AG04449 (cell line): ENCODE data around the gene DOCK2.

ENCODE experiments used
- CTCF ChIA-PET: fragments of 350-600 bp; formaldehyde crosslinking; extraction: SDS; loops from one replicate; lab custom pipeline; 2021; ENCODE audit warnings: antibody characterized with exemption; lab: Yijun Ruan, JAX
- POLR2A ChIA-PET: fragments of 400-600, 350-600 bp; formaldehyde crosslinking; extraction: SDS; loops from one replicate; lab custom pipeline; 2020; ENCODE audit warnings: antibody characterized with exemption, inconsistent platforms; lab: Yijun Ruan, JAX
- DNase-seq: peaks from one replicate; pipeline ENCODE4 v3.0.0-alpha.2; 2010; ENCODE audit warnings: low read depth, low spot score
- H3K4me3 ChIP-seq: 2 replicates; pipeline ENCODE4 v1.5.1; 2011; ENCODE audit warnings: low read depth, mild to moderate bottlenecking, control low read depth, low read length
- TF ChIP-seq, protein P1 (sequence below): IDR thresholded peaks from one replicate; pipeline ENCODE4 v1.5.1; 2011; ENCODE audit warnings: mild to moderate bottlenecking, moderate library complexity, low read length, control low read depth, inconsistent platforms; ENCODE audit not compliant: insufficient read depth; ENCODE audit errors: missing control alignments

Gene DOCK2

DNA sequence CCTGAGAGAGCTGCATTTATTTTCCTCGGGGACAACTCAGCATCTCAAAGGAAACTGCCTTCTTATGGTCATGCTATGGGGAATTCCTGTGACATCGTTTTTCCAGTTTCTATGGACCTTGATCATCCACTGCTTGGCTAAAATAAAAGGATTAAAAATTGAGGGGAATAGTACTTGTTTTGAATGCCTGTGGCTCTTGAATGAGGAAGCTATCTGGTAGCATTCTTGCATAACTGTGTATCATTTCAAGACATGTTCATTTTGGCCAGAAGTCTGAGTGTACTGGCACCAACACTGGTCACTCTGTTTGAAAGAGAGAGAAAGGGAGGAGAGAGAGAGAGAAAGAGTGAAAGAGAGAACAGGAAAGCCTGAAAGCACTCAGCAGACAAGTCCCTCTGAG lies 116.7 kb downstream of the DOCK2 start:
- TF ChIP-seq, protein P1, sequence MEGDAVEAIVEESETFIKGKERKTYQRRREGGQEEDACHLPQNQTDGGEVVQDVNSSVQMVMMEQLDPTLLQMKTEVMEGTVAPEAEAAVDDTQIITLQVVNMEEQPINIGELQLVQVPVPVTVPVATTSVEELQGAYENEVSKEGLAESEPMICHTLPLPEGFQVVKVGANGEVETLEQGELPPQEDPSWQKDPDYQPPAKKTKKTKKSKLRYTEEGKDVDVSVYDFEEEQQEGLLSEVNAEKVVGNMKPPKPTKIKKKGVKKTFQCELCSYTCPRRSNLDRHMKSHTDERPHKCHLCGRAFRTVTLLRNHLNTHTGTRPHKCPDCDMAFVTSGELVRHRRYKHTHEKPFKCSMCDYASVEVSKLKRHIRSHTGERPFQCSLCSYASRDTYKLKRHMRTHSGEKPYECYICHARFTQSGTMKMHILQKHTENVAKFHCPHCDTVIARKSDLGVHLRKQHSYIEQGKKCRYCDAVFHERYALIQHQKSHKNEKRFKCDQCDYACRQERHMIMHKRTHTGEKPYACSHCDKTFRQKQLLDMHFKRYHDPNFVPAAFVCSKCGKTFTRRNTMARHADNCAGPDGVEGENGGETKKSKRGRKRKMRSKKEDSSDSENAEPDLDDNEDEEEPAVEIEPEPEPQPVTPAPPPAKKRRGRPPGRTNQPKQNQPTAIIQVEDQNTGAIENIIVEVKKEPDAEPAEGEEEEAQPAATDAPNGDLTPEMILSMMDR, result no peak
- no peak overlapping the region for H3K4me3 ChIP-seq
- ChIA-PET CTCF (interaction anchor here (1.7 to 4.3 kb wide), 2 partner anchors 10 to 226 kb away, joined by 7 to 23 read pairs; partner anchors contain the start of gene INSYN2B), POLR2A (interaction anchor here (0.9 to 1.6 kb wide), 2 partner anchors 10 to 11 kb away, joined by 3 to 6 read pairs; no protein-coding TSS in a partner anchor)
- peak; percentile 71 for DNase-seq

DNA sequence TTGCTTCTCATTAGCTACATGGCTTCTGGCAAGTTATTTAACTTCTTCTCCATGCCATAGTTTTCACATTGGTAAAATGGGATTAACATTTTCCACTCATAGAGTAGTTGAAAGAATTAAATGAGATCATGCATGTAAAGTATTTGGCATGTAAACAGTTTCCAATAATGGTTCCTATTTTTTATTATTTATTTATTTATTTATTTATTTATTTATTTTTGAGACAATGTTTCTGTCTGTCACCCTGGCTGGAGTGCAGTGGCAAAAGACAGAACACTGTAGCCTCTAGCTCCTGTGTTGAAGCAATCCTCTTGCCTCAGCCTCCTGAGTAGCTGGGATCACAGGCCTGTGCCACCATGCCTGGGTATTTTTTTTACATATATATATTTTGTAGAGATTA lies 117.7 kb downstream of the DOCK2 start:
- TF ChIP-seq, protein P1, result no peak
- ChIA-PET CTCF (interaction anchor here (4.3 kb wide), 1 partner anchor 225 kb away, joined by 23 read pairs; the partner anchor contains the start of gene INSYN2B), POLR2A (interaction anchor here (1.6 kb wide), 1 partner anchor 12 kb away, joined by 6 read pairs; no protein-coding TSS in a partner anchor)
- DNase-seq, result no peak
- no peak overlapping the region for H3K4me3 ChIP-seq

DNA sequence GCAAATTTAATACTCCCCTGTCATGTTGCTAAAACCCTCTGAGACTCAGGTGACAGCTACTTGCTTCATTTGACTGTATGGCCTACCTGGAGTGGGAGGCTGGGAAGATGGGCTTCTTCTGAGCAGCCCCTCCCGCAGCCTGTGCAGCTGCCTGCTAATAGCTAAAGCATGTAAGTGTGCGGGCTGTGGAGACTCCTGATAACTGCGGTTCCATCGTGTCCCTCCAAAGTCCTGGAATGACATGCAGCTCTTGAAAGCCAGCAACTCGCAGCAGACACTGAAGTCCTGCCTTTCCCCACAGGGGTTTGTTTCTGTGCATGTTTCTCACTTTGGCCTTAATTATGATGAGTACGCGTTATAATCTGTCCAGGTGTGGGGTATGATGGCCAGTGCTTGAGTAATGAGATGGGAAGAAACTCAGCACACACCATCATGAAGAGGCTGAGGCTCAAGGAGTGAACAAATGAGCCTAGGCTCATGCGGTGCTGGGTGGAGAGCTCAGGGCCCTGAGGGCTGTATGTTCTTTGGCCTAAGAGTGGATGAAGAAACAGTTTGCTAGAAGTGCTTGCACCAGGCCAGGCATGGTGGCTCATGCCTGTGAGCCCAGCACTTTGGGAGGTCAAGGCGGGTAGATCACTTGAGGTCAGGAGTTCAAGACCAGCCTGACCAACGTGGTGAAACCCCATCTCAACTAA lies 119.1 kb downstream of the DOCK2 start:
- POLR2A ChIA-PET, result no interaction called here
- TF ChIP-seq, protein P1, result no peak
- no peak overlapping the region for H3K4me3 ChIP-seq
- CTCF ChIA-PET, result interaction anchor here (0.7 kb wide), 1 partner anchor 55 kb away, joined by 3 read pairs; no protein-coding TSS in a partner anchor
- DNase-seq, result no peak

DNA sequence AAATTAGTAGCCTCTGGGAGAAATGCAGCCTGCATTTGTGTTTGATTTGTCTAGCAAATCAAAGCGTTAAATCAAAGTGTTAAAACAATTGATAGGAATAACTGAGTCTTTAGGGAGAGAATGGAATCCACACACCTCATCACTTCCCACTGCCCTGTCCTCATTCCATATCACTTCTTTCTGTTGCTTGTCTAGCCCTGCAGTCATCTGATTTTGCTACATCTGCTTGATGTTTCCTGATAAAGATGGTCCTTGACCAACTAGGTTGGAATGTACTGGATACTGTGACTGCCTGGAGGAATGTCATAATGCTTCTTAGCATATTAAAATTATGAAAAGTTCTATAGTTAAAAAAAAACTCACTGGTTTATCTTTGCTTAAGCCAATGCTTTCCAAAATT lies 119.9 kb downstream of the DOCK2 start:
- CTCF ChIA-PET, result no interaction called here
- TF ChIP-seq, protein P1, result no peak
- DNase-seq, result no peak
- H3K4me3 ChIP-seq, result no peak overlapping the region
- POLR2A ChIA-PET, result no interaction called here

DNA sequence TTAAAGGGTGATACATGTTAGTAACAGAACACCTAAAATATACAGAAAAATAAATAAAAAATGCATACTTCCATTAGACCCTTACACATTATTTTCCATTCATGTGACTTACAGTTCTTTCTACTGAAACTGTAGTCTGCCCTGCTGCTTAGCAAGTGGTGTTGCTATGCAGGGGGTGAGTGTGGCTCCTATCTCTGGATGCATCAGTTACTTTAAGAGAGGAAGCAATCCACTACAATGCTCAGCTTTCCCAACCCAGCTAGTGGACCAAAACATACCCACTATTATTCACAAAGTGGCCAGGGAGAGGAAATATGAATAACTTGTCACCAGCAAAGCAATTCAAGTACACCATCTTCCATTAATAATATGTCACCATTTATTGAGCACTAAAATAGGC lies 121.8 kb downstream of the DOCK2 start:
- DNase-seq, result no peak
- CTCF ChIA-PET, result no interaction called here
- TF ChIP-seq, protein P1, result no peak
- H3K4me3 ChIP-seq, result no peak overlapping the region
- POLR2A ChIA-PET, result no interaction called here

DNA sequence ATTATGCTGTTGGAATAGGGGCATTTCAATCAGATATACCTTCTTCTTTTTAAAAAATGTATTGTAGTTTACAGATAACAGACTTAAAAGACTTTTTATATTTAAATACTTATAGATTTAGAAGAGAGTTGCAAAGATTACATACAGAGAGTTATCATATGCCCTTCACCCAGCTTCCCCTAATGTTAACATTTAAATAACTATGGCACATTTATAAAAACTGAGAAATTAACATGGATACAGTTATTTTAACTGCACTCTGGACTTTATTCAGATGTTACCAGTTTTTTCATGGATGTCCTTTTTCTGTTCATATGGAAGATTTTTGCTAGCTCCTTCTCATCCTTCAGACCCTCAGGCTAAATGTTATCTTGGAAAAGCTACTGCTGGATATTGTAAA lies 123.2 kb downstream of the DOCK2 start:
- no peak overlapping the region for H3K4me3 ChIP-seq
- CTCF ChIA-PET, result interaction anchor here (1.0 to 2.1 kb wide), 4 partner anchors 14 to 220 kb away, joined by 3 to 10 read pairs (median 4); partner anchors contain the start of gene INSYN2B
- DNase-seq, result no peak
- POLR2A ChIA-PET, result no interaction called here
- TF ChIP-seq, protein P1, result no peak
